Epithelial cell of umbilical artery (primary cell): ENCODE results near the gene PROCA1. TPM values are rescaled to one million over a fixed set of nuclear protein-coding genes. Genes with fewer than 3 reads are reported as not detected.

Experiments
- total RNA-seq: library from RNA; depleted of rRNA; stranded (reverse); fragments of >200 nt; gene quantifications from 2 replicates; pipeline ENCODE4 v1.2.3, GENCODE V29; 2014

PROCA1 gene
- 0.65 and 1.5 TPM in 2 replicates for total RNA-seq

GRCh38 chr17:28711723-28712031, at the start of gene PROCA1:
Gene PROCA1 (minus strand): TSS chr17:28711888. CDS start chr17:28711660, 228 bp downstream.

GRCh38 chr17:28743243-28744103, 31.8 kb upstream of the PROCA1 start, which contains the start of gene TRAF4:
Gene TRAF4 (plus strand): TSS chr17:28744011. CDS start chr17:28744113, 102 bp downstream.

GRCh38 chr17:28728364-28729200, 16.9 kb upstream of the PROCA1 start, which contains the start of gene NEK8:
Gene NEK8 (plus strand): TSS chr17:28728788. CDS start chr17:28728814, 26 bp downstream.

GRCh38 chr17:28726226-28726626, 14.5 kb upstream of the PROCA1 start, which contains the start of gene TLCD1:
Gene TLCD1 (minus strand): TSS chr17:28726233. CDS start chr17:28726097, 136 bp downstream.

GRCh38 chr17:28717578-28718332, 6.1 kb upstream of the PROCA1 start, which contains the start of gene RAB34:
Gene RAB34 (minus strand): TSS chr17:28717868. CDS start chr17:28717266, 602 bp downstream.

GRCh38 chr17:28661635-28662526, 49.8 kb downstream of the PROCA1 start, which contains the start of the genes SDF2 and SUPT6H:
Gene SDF2 (minus strand): TSS chr17:28661906. CDS start chr17:28661876, 30 bp downstream.
Gene SUPT6H (plus strand): TSS chr17:28662205. CDS start chr17:28673402, 11,197 bp downstream.

Other genes with a start within 250 kb of the PROCA1 start
- gene SLC13A2, start 238.2 kb downstream of the PROCA1 start, total RNA-seq, result not detected in 2 replicates
- not detected in 2 replicates for gene FOXN1, start 205.5 kb downstream of the PROCA1 start, total RNA-seq
- gene UNC119, start 159.3 kb downstream of the PROCA1 start, total RNA-seq, result 16.2 and 28.6 TPM in 2 replicates
- 55.9 and 69.9 TPM in 2 replicates for gene PIGS, start 140.4 kb downstream of the PROCA1 start, total RNA-seq
- 19.8 and 41.9 TPM in 2 replicates for gene ALDOC, start 135.0 kb downstream of the PROCA1 start, total RNA-seq
- 29.2 and 37.8 TPM in 2 replicates for gene SPAG5, start 112.9 kb downstream of the PROCA1 start, total RNA-seq
- 2.6 and 4.9 TPM in 2 replicates for gene RSKR, start 97.7 kb downstream of the PROCA1 start, total RNA-seq
- gene BLTP2, start 66.7 kb downstream of the PROCA1 start, total RNA-seq, result 156 and 164 TPM in 2 replicates
- 72.0 and 76.0 TPM in 2 replicates for gene SDF2, start 50.0 kb downstream of the PROCA1 start, total RNA-seq
- gene SUPT6H, start 49.7 kb downstream of the PROCA1 start, total RNA-seq, result 26.3 and 31.3 TPM in 2 replicates
- 137 and 157 TPM in 2 replicates for gene RAB34, start 6.0 kb upstream of the PROCA1 start, total RNA-seq
- 376 and 820 TPM in 2 replicates for gene RPL23A, start 8.1 kb upstream of the PROCA1 start, total RNA-seq
- gene TLCD1, start 14.3 kb upstream of the PROCA1 start, total RNA-seq, result 1.6 and 1.7 TPM in 2 replicates
- 1.6 and 2.0 TPM in 2 replicates for gene NEK8, start 16.9 kb upstream of the PROCA1 start, total RNA-seq
- gene TRAF4, start 32.1 kb upstream of the PROCA1 start, total RNA-seq, result 33.7 and 46.4 TPM in 2 replicates
- 2.7 and 4.2 TPM in 2 replicates for gene FAM222B, start 130.9 kb upstream of the PROCA1 start, total RNA-seq
- 37.4 and 48.2 TPM in 2 replicates for gene ERAL1, start 143.1 kb upstream of the PROCA1 start, total RNA-seq
- 62.7 and 82.4 TPM in 2 replicates for gene FLOT2, start 185.8 kb upstream of the PROCA1 start, total RNA-seq
- gene DHRS13, start 191.2 kb upstream of the PROCA1 start, total RNA-seq, result 6.5 and 14.0 TPM in 2 replicates
- gene PHF12, start 239.6 kb upstream of the PROCA1 start, total RNA-seq, result 7.1 and 9.0 TPM in 2 replicates